ENCODE data around the gene EPAS1.

The EPAS1 gene

GRCh38 chr2:46325182-46325928 lies 28.1 kb downstream of the EPAS1 start:
- H3K4me3 Mint-ChIP-seq: no peak overlapping the region
- no peak for ATAC-seq (replicated peaks)
- peaks cover 1 to 3% of the 10 kb centered on the region in 2 donors for H3K4me1 Mint-ChIP-seq (ENCODE audit: low read depth in 2 of 2)
- H3K9me3 Mint-ChIP-seq: no peaks in the 10 kb centered on the region
- peaks cover 7 to 35% of the 10 kb centered on the region in 2 donors for H3K27me3 Mint-ChIP-seq
- no peak overlapping the region for H3K27ac Mint-ChIP-seq
- peaks cover 3% of the 10 kb centered on the region for H3K36me3 Mint-ChIP-seq (ENCODE audit: insufficient read depth)
- DNase-seq: no peak

GRCh38 chr2:46326231-46326980 lies 29.2 kb downstream of the EPAS1 start:
- H3K9me3 Mint-ChIP-seq: no peaks in the 10 kb centered on the region
- no peak for DNase-seq

GRCh38 chr2:46327627-46328026 lies 30.4 kb downstream of the EPAS1 start:
- DNase-seq (no peak), ATAC-seq (replicated peaks) (no peak)
- Mint-ChIP-seq H3K4me3 (no peak overlapping the region), H3K27ac (no peak overlapping the region), H3K36me3 (ENCODE audit: insufficient read depth) (peaks cover 3% of the 10 kb centered on the region), H3K27me3 (peaks cover 17 to 26% of the 10 kb centered on the region in 2 donors), H3K9me3 (no peaks in the 10 kb centered on the region), H3K4me1 (ENCODE audit: low read depth in 2 of 2) (peaks cover 1 to 3% of the 10 kb centered on the region in 2 donors)

More at GRCh38 chr2:46326231-46326980, 29.2 kb downstream of the EPAS1 start:
- H3K27me3 Mint-ChIP-seq: peaks cover 7 to 32% of the 10 kb centered on the region in 2 donors
- no peak overlapping the region for H3K27ac Mint-ChIP-seq
- H3K4me1 Mint-ChIP-seq (ENCODE audit: low read depth in 2 of 2): peaks cover 1 to 3% of the 10 kb centered on the region in 2 donors
- ATAC-seq (replicated peaks): no peak
- H3K36me3 Mint-ChIP-seq (ENCODE audit: insufficient read depth): peaks cover 3% of the 10 kb centered on the region
- no peak overlapping the region for H3K4me3 Mint-ChIP-seq

- Mint-ChIP-seq H3K36me3 (ENCODE audit: insufficient read depth) (peaks cover 3% of the 10 kb centered on the region), H3K27ac (no peak overlapping the region), H3K4me3 (no peak overlapping the region), H3K4me1 (ENCODE audit: low read depth in 2 of 2) (peaks cover 3 to 4% of the 10 kb centered on the region in 2 donors), H3K9me3 (no peaks in the 10 kb centered on the region), H3K27me3 (peaks cover 22 to 30% of the 10 kb centered on the region in 2 donors)
- DNase-seq: no peak
- no peak for ATAC-seq (replicated peaks)
These were observed 31.1 kb downstream of the EPAS1 start for GRCh38 chr2:46328291-46328690.

- peaks cover 3 to 5% of the 10 kb centered on the region in 2 donors for H3K4me1 Mint-ChIP-seq (ENCODE audit: low read depth in 2 of 2)
These were observed 31.6 kb downstream of the EPAS1 start for GRCh38 chr2:46328829-46329228.

GRCh38 chr2:46329340-46329739 lies 32.1 kb downstream of the EPAS1 start:
- ATAC-seq (replicated peaks) (no peak), DNase-seq (no peak)
- no peak overlapping the region for H3K27ac Mint-ChIP-seq
- H3K9me3 Mint-ChIP-seq: no peaks in the 10 kb centered on the region
- peaks cover 5 to 7% of the 10 kb centered on the region in 2 donors for H3K4me1 Mint-ChIP-seq (ENCODE audit: low read depth in 2 of 2)
- no peak overlapping the region for H3K4me3 Mint-ChIP-seq
- peaks cover 26 to 40% of the 10 kb centered on the region in 2 donors for H3K27me3 Mint-ChIP-seq
- no peaks in the 10 kb centered on the region for H3K36me3 Mint-ChIP-seq (ENCODE audit: insufficient read depth)

More at GRCh38 chr2:46328829-46329228, 31.6 kb downstream of the EPAS1 start:
- no peak overlapping the region for H3K4me3 Mint-ChIP-seq
- H3K27ac Mint-ChIP-seq: no peak overlapping the region
- H3K9me3 Mint-ChIP-seq: no peaks in the 10 kb centered on the region
- H3K27me3 Mint-ChIP-seq: peaks cover 26 to 35% of the 10 kb centered on the region in 2 donors
- no peak for DNase-seq
- ATAC-seq (replicated peaks): no peak
- H3K36me3 Mint-ChIP-seq (ENCODE audit: insufficient read depth): peaks cover 3% of the 10 kb centered on the region

- Mint-ChIP-seq H3K27ac (no peak overlapping the region), H3K9me3 (no peaks in the 10 kb centered on the region), H3K36me3 (ENCODE audit: insufficient read depth) (no peaks in the 10 kb centered on the region), H3K4me1 (ENCODE audit: low read depth in 2 of 2) (peaks cover 8 to 9% of the 10 kb centered on the region in 2 donors), H3K27me3 (peaks cover 26 to 43% of the 10 kb centered on the region in 2 donors), H3K4me3 (no peak overlapping the region)
- ATAC-seq (replicated peaks) (no peak), DNase-seq (no peak)
These were observed 32.9 kb downstream of the EPAS1 start for GRCh38 chr2:46329803-46330775.

- Mint-ChIP-seq H3K4me1 (ENCODE audit: low read depth in 2 of 2) (peaks cover 8 to 12% of the 10 kb centered on the region in 2 donors), H3K36me3 (ENCODE audit: insufficient read depth) (no peaks in the 10 kb centered on the region), H3K27me3 (peaks cover 24 to 38% of the 10 kb centered on the region in 2 donors), H3K9me3 (no peaks in the 10 kb centered on the region), H3K4me3 (no peak overlapping the region), H3K27ac (no peak overlapping the region)
- ATAC-seq (replicated peaks) (no peak), DNase-seq (no peak)
These were observed 34.0 kb downstream of the EPAS1 start for GRCh38 chr2:46331109-46331766.

- H3K9me3 Mint-ChIP-seq: no peaks in the 10 kb centered on the region
- H3K4me3 Mint-ChIP-seq: no peak overlapping the region
- ATAC-seq (replicated peaks) (no peak), DNase-seq (no peak)
- H3K27ac Mint-ChIP-seq: peak overlapping the region in 1 of 2 donors; percentile 53
- H3K4me1 Mint-ChIP-seq (ENCODE audit: low read depth in 2 of 2): peaks cover 8 to 12% of the 10 kb centered on the region in 2 donors
- H3K27me3 Mint-ChIP-seq: peaks cover 19 to 37% of the 10 kb centered on the region in 2 donors
- no peaks in the 10 kb centered on the region for H3K36me3 Mint-ChIP-seq (ENCODE audit: insufficient read depth)
These were observed 35.6 kb downstream of the EPAS1 start for GRCh38 chr2:46332686-46333281.

GRCh38 chr2:46333912-46334311 lies 36.7 kb downstream of the EPAS1 start:
- Mint-ChIP-seq H3K27ac (no peak overlapping the region), H3K27me3 (peaks cover 19 to 37% of the 10 kb centered on the region in 2 donors), H3K9me3 (no peaks in the 10 kb centered on the region), H3K4me1 (ENCODE audit: low read depth in 2 of 2) (peaks cover 4 to 11% of the 10 kb centered on the region in 2 donors), H3K36me3 (ENCODE audit: insufficient read depth) (no peaks in the 10 kb centered on the region), H3K4me3 (no peak overlapping the region)
- no peak for ATAC-seq (replicated peaks)
- DNase-seq: no peak

- no peaks in the 10 kb centered on the region for H3K9me3 Mint-ChIP-seq
- H3K27ac Mint-ChIP-seq: peak overlapping the region in 1 of 2 donors; percentile 70
- H3K4me3 Mint-ChIP-seq: no peak overlapping the region
- DNase-seq (no peak), ATAC-seq (replicated peaks) (no peak)
- peaks cover 4 to 11% of the 10 kb centered on the region in 2 donors for H3K4me1 Mint-ChIP-seq (ENCODE audit: low read depth in 2 of 2)
- H3K27me3 Mint-ChIP-seq: peaks cover 19 to 37% of the 10 kb centered on the region in 2 donors
- H3K36me3 Mint-ChIP-seq (ENCODE audit: insufficient read depth): no peaks in the 10 kb centered on the region
These were observed 37.4 kb downstream of the EPAS1 start for GRCh38 chr2:46334389-46335271.

Measured in effector memory CD8-positive, alpha-beta T cell (primary cell).